ENCODE data around the gene PRKAG2.

DNA sequence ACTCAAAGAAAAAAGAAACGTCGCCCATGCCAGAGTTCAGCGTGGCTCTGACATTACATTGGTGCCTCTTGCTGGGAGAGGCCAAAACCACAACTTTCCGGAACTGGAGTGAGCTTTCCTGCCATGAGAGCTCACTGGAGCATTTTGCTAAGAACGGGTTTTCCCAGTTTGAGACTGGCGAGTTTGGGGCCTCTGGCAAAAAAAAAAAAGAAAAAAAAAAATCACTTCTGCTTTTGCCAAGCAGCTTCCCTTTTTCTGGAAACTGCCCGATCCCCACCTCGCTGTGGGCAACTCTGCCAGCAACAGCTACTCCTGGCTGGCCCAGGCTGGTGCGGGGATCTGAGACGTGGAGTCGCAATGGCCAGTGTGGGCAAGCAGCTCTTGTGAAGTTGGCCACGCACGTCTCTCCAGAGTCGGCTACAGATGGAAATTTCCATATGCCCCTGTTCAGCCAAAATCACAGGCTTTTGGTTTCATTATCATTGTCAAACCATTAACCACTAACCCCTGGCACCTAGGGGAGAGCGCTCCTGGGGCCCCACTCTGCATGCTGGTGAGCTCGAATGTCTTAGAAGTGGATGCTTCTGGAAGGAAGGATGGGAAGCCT is 25.7 kb downstream of the PRKAG2 start:
- TF ChIP-seq, protein P1, sequence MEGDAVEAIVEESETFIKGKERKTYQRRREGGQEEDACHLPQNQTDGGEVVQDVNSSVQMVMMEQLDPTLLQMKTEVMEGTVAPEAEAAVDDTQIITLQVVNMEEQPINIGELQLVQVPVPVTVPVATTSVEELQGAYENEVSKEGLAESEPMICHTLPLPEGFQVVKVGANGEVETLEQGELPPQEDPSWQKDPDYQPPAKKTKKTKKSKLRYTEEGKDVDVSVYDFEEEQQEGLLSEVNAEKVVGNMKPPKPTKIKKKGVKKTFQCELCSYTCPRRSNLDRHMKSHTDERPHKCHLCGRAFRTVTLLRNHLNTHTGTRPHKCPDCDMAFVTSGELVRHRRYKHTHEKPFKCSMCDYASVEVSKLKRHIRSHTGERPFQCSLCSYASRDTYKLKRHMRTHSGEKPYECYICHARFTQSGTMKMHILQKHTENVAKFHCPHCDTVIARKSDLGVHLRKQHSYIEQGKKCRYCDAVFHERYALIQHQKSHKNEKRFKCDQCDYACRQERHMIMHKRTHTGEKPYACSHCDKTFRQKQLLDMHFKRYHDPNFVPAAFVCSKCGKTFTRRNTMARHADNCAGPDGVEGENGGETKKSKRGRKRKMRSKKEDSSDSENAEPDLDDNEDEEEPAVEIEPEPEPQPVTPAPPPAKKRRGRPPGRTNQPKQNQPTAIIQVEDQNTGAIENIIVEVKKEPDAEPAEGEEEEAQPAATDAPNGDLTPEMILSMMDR (conservative IDR thresholded peaks at IDR 0.05; ENCODE audit: low read length), result no peak
- TF ChIP-seq EZH2phosphoT487 (IDR thresholded peaks at IDR 0.05; ENCODE audit: borderline replicate concordance), result no peak
